Measurements from ENCODE around the gene HOXC13. TPM values are rescaled to one million over a fixed set of nuclear protein-coding genes. Genes with fewer than 3 reads are reported as not detected.
A peak's percentile ranks its signal among the peaks of the same experiment; 100 is the strongest.

The HOXC13 gene
- total RNA-seq, 2 donors from 2014 or later = not detected

GRCh38 chr12:53989227-53990113, 50.8 kb downstream of the HOXC13 start:
- no peak for DNase-seq
- Histone ChIP-seq H3K27ac (ENCODE audit: low read depth, low read length) (no peak overlapping the region), H3K36me3 (ENCODE audit: control insufficient read depth, insufficient read depth, low read length) (no peaks in the 10 kb centered on the region), H3K9me3 (ENCODE audit: control insufficient read depth, low read length) (peaks cover 8% of the 10 kb centered on the region), H3K9ac (ENCODE audit: extremely low read depth, low read length, poor library complexity, severe bottlenecking) (no peak overlapping the region), H3K4me3 (ENCODE audit: low read length) (no peak overlapping the region), H3K4me1 (ENCODE audit: control insufficient read depth, insufficient read depth, low read length) (no peaks in the 10 kb centered on the region), H3K27me3 (ENCODE audit: control insufficient read depth, insufficient read depth, low read length, poor library complexity, severe bottlenecking) (peaks cover 100% of the 10 kb centered on the region)
- Mint-ChIP-seq H3K36me3 (ENCODE audit: low read depth) (no peaks in the 10 kb centered on the region), H3K4me3 (no peak overlapping the region), H3K27me3 (ENCODE audit: insufficient read depth) (peaks cover 100% of the 10 kb centered on the region), H3K4me1 (no peaks in the 10 kb centered on the region), H3K27ac (no peak overlapping the region), H3K9me3 (peaks cover 11% of the 10 kb centered on the region)
- TF ChIP-seq CTCF (conservative IDR thresholded peaks at IDR 0.05) = peak; percentile 63
- WGBS, 2 experiments (ENCODE audit: insufficient coverage in 1 of 2, insufficient read length in 1 of 2) = 17 to 20% methylated on average over 20 to 27 of the region's 28 CpGs

GRCh38 chr12:53990311-53991076, 51.9 kb downstream of the HOXC13 start:
- Histone ChIP-seq H3K4me3 (ENCODE audit: low read length) (no peak overlapping the region), H3K9ac (ENCODE audit: extremely low read depth, low read length, poor library complexity, severe bottlenecking) (no peak overlapping the region), H3K27ac (ENCODE audit: low read depth, low read length) (no peak overlapping the region), H3K4me1 (ENCODE audit: control insufficient read depth, insufficient read depth, low read length) (no peaks in the 10 kb centered on the region), H3K27me3 (ENCODE audit: control insufficient read depth, insufficient read depth, low read length, poor library complexity, severe bottlenecking) (peaks cover 100% of the 10 kb centered on the region), H3K36me3 (ENCODE audit: control insufficient read depth, insufficient read depth, low read length) (no peaks in the 10 kb centered on the region), H3K9me3 (ENCODE audit: control insufficient read depth, low read length) (peaks cover 2% of the 10 kb centered on the region)
- H3K27me3 Mint-ChIP-seq (ENCODE audit: insufficient read depth) = peaks cover 100% of the 10 kb centered on the region
- no peak for DNase-seq
- whole genome bisulfite sequencing, 2 experiments (ENCODE audit: insufficient coverage in 1 of 2, insufficient read length in 1 of 2) = 22 to 35% methylated on average over 10 to 27 of the region's 27 CpGs
- no peak overlapping the region for H3K27ac Mint-ChIP-seq
- TF ChIP-seq CTCF (conservative IDR thresholded peaks at IDR 0.05) = no peak
- H3K4me3 Mint-ChIP-seq = no peak overlapping the region
- H3K4me1 Mint-ChIP-seq = peaks cover 3% of the 10 kb centered on the region
- H3K9me3 Mint-ChIP-seq = peaks cover 5% of the 10 kb centered on the region
- no peaks in the 10 kb centered on the region for H3K36me3 Mint-ChIP-seq (ENCODE audit: low read depth)

- no peaks in the 10 kb centered on the region for H3K36me3 ChIP-seq (ENCODE audit: control insufficient read depth, insufficient read depth, low read length)
- Mint-ChIP-seq H3K27ac (no peak overlapping the region), H3K27me3 (ENCODE audit: insufficient read depth) (peaks cover 100% of the 10 kb centered on the region)
Measured at GRCh38 chr12:53991077-53991460, 52.4 kb downstream of the HOXC13 start.

More at GRCh38 chr12:53991077-53991460, 52.4 kb downstream of the HOXC13 start:
- no peak for TF ChIP-seq CTCF (conservative IDR thresholded peaks at IDR 0.05)
- H3K4me3 Mint-ChIP-seq = no peak overlapping the region
- no peak overlapping the region for H3K4me3 ChIP-seq (ENCODE audit: low read length)
- H3K9ac ChIP-seq (ENCODE audit: extremely low read depth, low read length, poor library complexity, severe bottlenecking) = no peak overlapping the region
- 0 to 8% methylated on average over 2 to 8 of the region's 8 CpGs for WGBS, 2 experiments (ENCODE audit: insufficient coverage in 1 of 2, insufficient read length in 1 of 2)
- no peak for DNase-seq
- peaks cover 100% of the 10 kb centered on the region for H3K27me3 ChIP-seq (ENCODE audit: control insufficient read depth, insufficient read depth, low read length, poor library complexity, severe bottlenecking)
- H3K36me3 Mint-ChIP-seq (ENCODE audit: low read depth) = no peaks in the 10 kb centered on the region
- H3K27ac ChIP-seq (ENCODE audit: low read depth, low read length) = no peak overlapping the region
- H3K9me3 Mint-ChIP-seq = peaks cover 2% of the 10 kb centered on the region
- no peaks in the 10 kb centered on the region for H3K9me3 ChIP-seq (ENCODE audit: control insufficient read depth, low read length)
- H3K4me1 Mint-ChIP-seq = peaks cover 3% of the 10 kb centered on the region
- no peaks in the 10 kb centered on the region for H3K4me1 ChIP-seq (ENCODE audit: control insufficient read depth, insufficient read depth, low read length)

Measured in endodermal cell (in vitro differentiated cells).